K562 (cell line): Measurements from ENCODE around the gene RACGAP1. TPM values are rescaled to one million over a fixed set of nuclear protein-coding genes. Genes with fewer than 3 reads are reported as not detected.

ENCODE experiments used
- ATAC-seq: fragments of 200-7000 bp; cut with Tn5 transposase; 3 replicates; pipeline ENCODE4 v1.9.1; 2020; ENCODE audit warnings: moderate library complexity
- BruUV-seq: library from RNA; stranded (reverse); fragments of 400-500 nt; replicated peaks from 2 replicates; lab custom pipeline; 2021; lab: Mats Ljungman, UMichigan
- CTCF ChIA-PET: fragments of 300-600 bp; formaldehyde crosslinking; extraction: SDS; loops from one replicate; lab custom pipeline; 2021; ENCODE audit warnings: low intra/inter-chr PET ratio; lab: Yijun Ruan, JAX
- POLR2A ChIA-PET: fragments of 300-600, 350-650 bp; sonication (Branson Sonifier 250); formaldehyde crosslinking; extraction: SDS; loops from one replicate; lab custom pipeline; 2021; ENCODE audit warnings: antibody characterized with exemption, inconsistent platforms; lab: Yijun Ruan, JAX
- DNase-seq, 4 experiments: peaks; one replicate each; pipeline versions ENCODE4 v3.0.0 to v3.0.0-alpha.2; 2011 to 2018; ENCODE audit warnings: low spot score in 3 of 4, mixed read lengths in 3 of 4; ENCODE audit errors: extremely low read depth in 1 of 4
- FAIRE-seq: peaks from 2 replicates; lab custom pipeline; 2011; peaks lifted over from hg19 to GRCh38; lab: Jason Lieb, UNC
- H2AFZ ChIP-seq: 2 replicates; pipeline ENCODE4 v1.6.0; 2011; ENCODE audit warnings: low read depth, low read length, control low read depth, inconsistent platforms
- H3K27ac ChIP-seq: fragments of 200-600 bp; 3 replicates; pipeline ENCODE4 v1.8.0; 2011; ENCODE audit warnings: low read depth, mild to moderate bottlenecking, control low read depth, inconsistent platforms, low read length, moderate library complexity, mixed read lengths; ENCODE audit errors: extremely low read depth
- H3K27me3 ChIP-seq, 2 experiments: fragments of 300-600 bp in 1 of 2; 2 replicates in 1 of 2; 3 replicates in 1 of 2; pipeline versions ENCODE4 v1.6.0 to v1.8.0; 2011; ENCODE audit warnings: inconsistent platforms in 2 of 2, low read length in 2 of 2, mild to moderate bottlenecking in 1 of 2, mixed read lengths in 1 of 2, moderate library complexity in 1 of 2; ENCODE audit not compliant: control insufficient read depth in 2 of 2, insufficient read depth in 2 of 2
- H3K36me3 ChIP-seq: fragments of 300-600 bp; 3 replicates; pipeline ENCODE4 v1.8.0; 2011; ENCODE audit warnings: mild to moderate bottlenecking, low read length, inconsistent platforms; ENCODE audit not compliant: control insufficient read depth, insufficient read depth
- H3K4me1 ChIP-seq, 2 experiments: fragments of 200-600 bp in 1 of 2; replicated peaks in 1 of 2; 2 replicates in 1 of 2; 3 replicates in 1 of 2; pipeline versions ENCODE4 v1.5.1 to v1.8.0; 2011; ENCODE audit warnings: inconsistent platforms in 2 of 2, low read length in 2 of 2, mild to moderate bottlenecking in 1 of 2, mixed read lengths in 1 of 2, moderate library complexity in 1 of 2; ENCODE audit not compliant: control insufficient read depth in 2 of 2, insufficient read depth in 2 of 2
- H3K4me2 ChIP-seq: 2 replicates; pipeline ENCODE4 v1.6.1; 2011; ENCODE audit warnings: low read length, control low read depth, inconsistent platforms, mixed read lengths; ENCODE audit not compliant: insufficient read depth
- H3K4me3 ChIP-seq: fragments of 200-600 bp; sonication (generic), shearing (Covaris generic); 2 replicates; pipeline ENCODE4 v1.5.1; 2016; ENCODE audit warnings: control low read depth, inconsistent platforms
- H3K79me2 ChIP-seq: fragments of 200-600 bp; 3 replicates; pipeline ENCODE4 v1.8.0; 2011; ENCODE audit warnings: low read length, inconsistent platforms; ENCODE audit not compliant: control insufficient read depth, insufficient read depth
- H3K9ac ChIP-seq, 2 experiments: 2 replicates each; pipeline versions ENCODE4 v1.6.0 to v1.6.1; 2011; ENCODE audit warnings: low read depth in 2 of 2, low read length in 2 of 2, control low read depth in 1 of 2, inconsistent platforms in 1 of 2, mild to moderate bottlenecking in 1 of 2, mixed read lengths in 1 of 2; ENCODE audit not compliant: insufficient read depth in 1 of 2
- H3K9me1 ChIP-seq: one replicate; pipeline ENCODE4 v1.6.0; 2011; ENCODE audit warnings: inconsistent platforms, mild to moderate bottlenecking, low read length, moderate library complexity; ENCODE audit not compliant: control insufficient read depth, insufficient read depth
- H3K9me3 ChIP-seq: replicated peaks from 2 replicates; pipeline ENCODE4 v1.5.1; 2011; ENCODE audit warnings: low read depth, low read length, inconsistent platforms; ENCODE audit not compliant: control insufficient read depth, insufficient read depth
- H4K20me1 ChIP-seq: replicated peaks from 2 replicates; pipeline ENCODE4 v1.6.1; 2011; ENCODE audit warnings: low read length, inconsistent platforms, mixed read lengths; ENCODE audit not compliant: control insufficient read depth, insufficient read depth
- BRD9 ChIP-seq: fragments of 450-650 bp; IDR thresholded peaks from 2 replicates; pipeline ENCODE4 v1.6.1; 2018; ENCODE audit warnings: low read depth; ENCODE audit not compliant: partially characterized antibody
- MXD1 ChIP-seq: fragments of 250-450 bp; sonication (Bioruptor Pico); IDR thresholded peaks from 2 replicates; pipeline ENCODE4 v1.8.0; 2021; ENCODE audit warnings: borderline replicate concordance, mild to moderate bottlenecking, moderate library complexity; ENCODE audit not compliant: poor library complexity, severe bottlenecking
- PHF8 ChIP-seq: fragments of 200-600 bp; sonication (generic); IDR thresholded peaks from 2 replicates; pipeline ENCODE4 v1.6.1; 2012; ENCODE audit warnings: mixed run types, mild to moderate bottlenecking, inconsistent platforms, low read length, moderate library complexity, borderline replicate concordance
- PHTF2 ChIP-seq: fragments of 250-450 bp; sonication (Bioruptor Pico); IDR thresholded peaks from 2 replicates; pipeline ENCODE4 v1.5.0; 2021; ENCODE audit warnings: mild to moderate bottlenecking
- ZNF124 ChIP-seq: sonication (generic); formaldehyde crosslinking; IDR thresholded peaks from 2 replicates; pipeline ENCODE4 v1.8.1; 2022; ENCODE audit warnings: missing genetic modification reagents
- ZNF316 ChIP-seq: fragments of 450-650 bp; IDR thresholded peaks from 2 replicates; pipeline ENCODE4 v1.6.1; 2016
- WGBS: fragments of 100-300 bp; shearing (Covaris generic); methylation state at CpG from one replicate; pipeline ENCODE4 v1.1.6; 2016; ENCODE audit warnings: low coverage, mixed read lengths; ENCODE audit not compliant: insufficient coverage; ENCODE audit errors: missing lambda C conversion rate; 5-methylcytosine and 5-hydroxymethylcytosine counted together
- in situ Hi-C: fragments of 300-500 bp; cut with MboI; formaldehyde crosslinking; loops from 4 replicates; pipeline ENCODE4 v1.15.0; 2018; ENCODE audit warnings: inconsistent platforms, mixed read lengths
- intact Hi-C: fragments of 100-400 bp; cut with micrococcal nuclease; formaldehyde crosslinking; loops from 2 replicates; pipeline ENCODE4 v1.14.2; 2022
- polyA plus RNA-seq, 8 experiments: library from polyadenylated mRNA; depleted of rRNA in 4 of 8; stranded (reverse) in 5 of 8; unstranded in 3 of 8; fragments of >200 nt; fragmentation: Nextera tagmentation in 2 of 8; fragmentation: Illumina TruSeq in 1 of 8; extraction: Ambion mirVana in 2 of 8; extraction: Trizol in 1 of 8; gene quantifications; 2 replicates each; pipeline versions ENCODE4 v1.2.1 to v1.2.3, GENCODE V29; 2011 to 2014; ENCODE audit warnings: inconsistent platforms in 1 of 8, missing spikeins in 1 of 8
- total RNA-seq, 7 experiments: library from RNA; depleted of rRNA in 6 of 7; stranded (reverse); fragments of >200 nt in 6 of 7; fragmentation: Illumina TruSeq in 2 of 7; extraction: Trizol in 2 of 7; gene quantifications; 2 replicates each; pipeline versions ENCODE4 v1.2.1 to v1.2.3, GENCODE V29; 2011 to 2021; ENCODE audit warnings: low replicate concordance in 1 of 7

The RACGAP1 gene
- total and polyA plus RNA-seq, 9 of the 15 experiments (the other 6 are each of a cell fraction or from before 2014, with no cell fraction given): 56.4 to 92.9 (median 71.8) TPM

- no peaks in the 10 kb centered on the region for H3K36me3 ChIP-seq
- no peaks in the 10 kb centered on the region for H3K79me2 ChIP-seq
- H4K20me1 ChIP-seq: no peaks in the 10 kb centered on the region
- POLR2A ChIA-PET: interaction anchor here (1.6 kb wide), 1 partner anchor 44 kb away, joined by 6 read pairs; the partner anchor contains the start of gene RACGAP1
- intact Hi-C loops (no loop called here), in situ Hi-C loops (loop anchor here (5.0 kb wide), 2 partner anchors 97 to 202 kb away; partner anchors contain the start of gene AQP6)
- no peak overlapping the region for H3K4me3 ChIP-seq
- FAIRE-seq (no peak), DNase-seq (no peak), ATAC-seq (no peak)
- no TSS peak for BruUV-seq
- H3K4me2 ChIP-seq: no peak overlapping the region
- peak; percentile 63 for TF ChIP-seq ZNF316
- TF ChIP-seq MXD1 (CRISPR knock-in tag): no peak
- TF ChIP-seq BRD9: no peak
- no peak overlapping the region for H3K27ac ChIP-seq
- WGBS: 60% methylated on average over 3 of the region's 3 CpGs
- peaks cover 22 to 25% of the 10 kb centered on the region in 2 experiments; a peak in 4 of 5 replicates for H3K4me1 ChIP-seq
- H3K9me1 ChIP-seq: peaks cover 4% of the 10 kb centered on the region
- CTCF ChIA-PET: interaction anchor here (0.6 to 3.2 kb wide), 4 partner anchors 30 to 561 kb away, joined by 3 to 43 read pairs (median 14); no protein-coding TSS in a partner anchor
- peaks cover 3 to 23% of the 10 kb centered on the region in 2 experiments; a peak in 4 of 5 replicates for H3K27me3 ChIP-seq
- H3K9ac ChIP-seq: no peak overlapping the region
- H3K9me3 ChIP-seq: no peaks in the 10 kb centered on the region
- no peak overlapping the region for H2AFZ ChIP-seq
These were observed 44.2 kb upstream of the RACGAP1 start for GRCh38 chr12:50069539-50069938.

GRCh38 chr12:50069069-50069468, 43.8 kb upstream of the RACGAP1 start:
- no peak overlapping the region for H3K9ac ChIP-seq
- H3K4me3 ChIP-seq: no peak overlapping the region
- H3K4me2 ChIP-seq: no peak overlapping the region
- H3K36me3 ChIP-seq: no peaks in the 10 kb centered on the region
- intact Hi-C loops (no loop called here), in situ Hi-C loops (loop anchor here (5.0 kb wide), 2 partner anchors 97 to 202 kb away; partner anchors contain the start of gene AQP6)
- H3K9me1 ChIP-seq: peaks cover 4% of the 10 kb centered on the region
- ChIA-PET POLR2A (interaction anchor here (1.4 to 2.1 kb wide), 2 partner anchors 10 to 13 kb away, joined by 3 to 5 read pairs; no protein-coding TSS in a partner anchor), CTCF (interaction anchor here (3.0 to 3.2 kb wide), 2 partner anchors 29 to 101 kb away, joined by 22 to 43 read pairs; no protein-coding TSS in a partner anchor)
- no peak overlapping the region for H3K27ac ChIP-seq
- no peaks in the 10 kb centered on the region for H3K79me2 ChIP-seq
- H3K27me3 ChIP-seq: peaks cover 3 to 28% of the 10 kb centered on the region in 2 experiments; a peak in 4 of 5 replicates
- no peaks in the 10 kb centered on the region for H3K9me3 ChIP-seq
- H4K20me1 ChIP-seq: no peaks in the 10 kb centered on the region
- no peak for ATAC-seq
- no TSS peak for BruUV-seq
- no peak for DNase-seq
- TF ChIP-seq PHF8 (no peak), ZNF124 (no peak), PHTF2 (CRISPR knock-in tag) (no peak)
- TF ChIP-seq, all 486 proteins: peak for 0
- Histone ChIP-seq H3K4me1 (peaks cover 22 to 25% of the 10 kb centered on the region in 2 experiments; a peak in 4 of 5 replicates), H2AFZ (no peak overlapping the region)
- no peak for FAIRE-seq
- WGBS: 64% methylated on average over 5 of the region's 5 CpGs
